Heart right ventricle (tissue), 16 donors: Measurements from ENCODE around the gene LAMA2. TPM values are rescaled to one million over a fixed set of nuclear protein-coding genes. Genes with fewer than 3 reads are reported as not detected.
A peak's percentile ranks its signal among the peaks of the same experiment; 100 is the strongest.

Experiments used
- ATAC-seq, 8 donors: fragments of 200-7000 bp; cut with Tn5 transposase; one replicate each; pipeline ENCODE4 v1.9.1; 2020; ENCODE audit warnings: mild to moderate bottlenecking in 8 of 8, moderate library complexity in 8 of 8, moderate number of reproducible peaks in 1 of 8
- DNase-seq, 2 donors: peaks; one replicate each; pipeline ENCODE4 v3.0.0-alpha.2; 2020
- H3K27ac ChIP-seq, 10 donors: fragments of 200-600 bp; sonication (generic) in 2 of 10; one replicate each; pipeline versions ENCODE4 v1.5.0 to v1.8.0; 2020 to 2022; ENCODE audit warnings: mild to moderate bottlenecking in 3 of 10
- H3K27me3 ChIP-seq, 7 donors: fragments of 200-600 bp; one replicate each; pipeline ENCODE4 v1.8.0; 2021 to 2022; ENCODE audit warnings: mild to moderate bottlenecking in 2 of 7
- H3K36me3 ChIP-seq, 9 donors: fragments of 200-600 bp; sonication (generic) in 1 of 9; one replicate each; pipeline versions ENCODE4 v1.5.0 to v1.8.0; 2020 to 2022; ENCODE audit warnings: mild to moderate bottlenecking in 2 of 9
- H3K4me1 ChIP-seq, 9 donors: fragments of 200-600 bp; sonication (generic) in 1 of 9; one replicate each; pipeline versions ENCODE4 v1.5.0 to v1.8.0; 2020 to 2022; ENCODE audit warnings: mild to moderate bottlenecking in 4 of 9
- H3K4me3 ChIP-seq, 10 donors: fragments of 200-600 bp; sonication (generic) in 2 of 10; one replicate each; pipeline versions ENCODE4 v1.5.0 to v1.8.0; 2020 to 2022; ENCODE audit warnings: mild to moderate bottlenecking in 7 of 10, moderate library complexity in 2 of 10
- H3K9me3 ChIP-seq, 11 donors: fragments of 200-600 bp in 10 of 11; sonication (generic) in 2 of 11; one replicate each; pipeline versions ENCODE4 v1.5.0 to v1.8.0; 2013 to 2022; ENCODE audit warnings: mild to moderate bottlenecking in 2 of 11, control low read depth in 1 of 11, moderate library complexity in 1 of 11
- WGBS, 2 donors: extraction: QIAGEN DNeasy Blood & Tissue Kit; methylation state at CpG; one replicate each; pipeline ENCODE4 v1.1.7; 2013; ENCODE audit warnings: inconsistent platforms in 1 of 2; 5-methylcytosine and 5-hydroxymethylcytosine counted together
- intact Hi-C, 10 donors: fragments of 100-400 bp; cut with DNase I; formaldehyde crosslinking; loops; one replicate each; pipeline versions ENCODE4 v1.11.1 to v1.14.2; 2022
- polyA plus RNA-seq, 2 donors: library from polyadenylated mRNA; stranded (reverse); fragments of 200-250 nt; gene quantifications; one replicate each; pipeline ENCODE4 v1.2.3, GENCODE V29; 2013
- total RNA-seq, 10 donors: library from RNA; stranded (reverse); fragmentation: NEBNext Ultra II Directional in 3 of 10; extraction: Animal tissue kit (Norgen Biotek cat#: 25700) in 3 of 10; gene quantifications; one replicate each; pipeline versions ENCODE4 v1.2.1 to v1.2.4, GENCODE V29; 2021 to 2023
- TF ChIP-seq, protein P1 (sequence below), 9 donors: fragments of 200-600 bp; sonication (generic) in 2 of 9; IDR thresholded peaks; one replicate each; pipeline versions ENCODE4 v1.5.0 to v1.8.0; 2021 to 2022; ENCODE audit warnings: antibody characterized with exemption in 9 of 9, mild to moderate bottlenecking in 5 of 9, moderate library complexity in 1 of 9
- donor health status: Arrhythmogenic right ventricular cardiomyopathy.
- donor health status: ischemic (EF 13 %, LVEDD 7.1; RV severe dilation, severe dysfunction).
- donor health status: healthy with polysubstance abuse.
- donor health status: DM: no; HTN: yes; CAD: no.
- donor health status: DM: no; HTN: no; CAD: no.
- donor health status: ischemic (EF 25% LVEDD 6.9; RV normal size, moderate dysfunction).
- donor health status: ischemic (EF 25% LVEDD 5.7; RV mildly dilated, moderate dysfunction).
- donor health status: healthy.
- donor health status: DM: yes; HTN: yes; CAD: no.
- donor health status: Ischemic cardiomyopathy.
- donor health status: ischemic (EF 35%, LVEDD 5.7; RV mildly dilated, moderate dysfunction).
- donor health status: nonischemic (EF 11% LVEDD 7.7; RV severe dilation, severe dysfunction).
- donor health status: DM: yes; HTN: yes; CAD: no.
- donor health status: PGD.
- donor health status: ischemic (EF 29% LVEDD 5.4; RV normal size, mild dysfunction).
- donor health status: nonischemic (EF 23%, LVEDD 6.1; RV moderate dilation, normal function).

Gene LAMA2
- total and polyA plus RNA-seq, 12 donors: 31.1 to 293 (median 223) TPM

DNA sequence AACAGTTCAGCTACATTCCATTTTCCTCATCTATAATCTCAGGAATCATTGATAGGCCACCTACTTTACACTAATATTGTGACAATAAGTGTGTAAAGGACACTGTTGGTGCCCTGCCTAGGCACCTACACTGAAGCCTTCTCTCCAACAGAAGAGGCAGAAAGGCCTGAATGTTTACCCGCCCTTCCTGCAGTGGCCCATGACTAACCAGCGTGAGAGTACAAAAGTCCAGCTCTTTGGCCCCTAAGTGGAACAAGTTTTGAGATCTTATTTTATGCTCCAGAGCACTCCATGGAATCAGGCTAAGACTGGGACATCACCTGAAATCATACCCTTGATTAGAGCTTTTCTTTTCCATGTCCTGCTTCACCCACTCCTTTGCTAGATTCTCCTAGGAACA, 467.3 kb downstream of the LAMA2 start:
- intact Hi-C loops: no loop called here
- WGBS, 2 donors: 93 to 94% methylated on average over 2 of the region's 2 CpGs

DNA sequence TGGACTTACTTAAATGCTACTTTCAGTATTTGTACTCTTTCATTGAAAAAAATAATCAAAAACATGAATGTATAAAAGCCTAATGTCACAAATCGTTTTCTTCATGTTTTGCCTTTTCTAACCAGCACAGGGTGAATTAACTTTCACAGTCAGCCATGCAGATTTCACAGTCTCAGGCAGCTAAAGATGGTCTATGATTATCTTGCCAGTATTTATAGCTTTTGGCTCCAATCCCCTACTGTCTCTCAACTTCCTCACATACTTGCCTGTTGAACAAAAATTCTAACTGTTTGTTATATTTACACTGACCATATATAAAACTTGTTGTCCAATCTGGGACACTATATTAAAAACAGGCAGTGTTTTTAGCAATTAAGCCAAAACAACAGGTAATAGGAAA, 468.9 kb downstream of the LAMA2 start:
- H3K27me3 ChIP-seq: no peaks in the 10 kb centered on the region
- H3K4me3 ChIP-seq: no peak overlapping the region
- H3K9me3 ChIP-seq: no peaks in the 10 kb centered on the region
- peaks cover 0 to 58% (median 38%) of the 10 kb centered on the region in 9 donors for H3K4me1 ChIP-seq
- TF ChIP-seq, protein P1, sequence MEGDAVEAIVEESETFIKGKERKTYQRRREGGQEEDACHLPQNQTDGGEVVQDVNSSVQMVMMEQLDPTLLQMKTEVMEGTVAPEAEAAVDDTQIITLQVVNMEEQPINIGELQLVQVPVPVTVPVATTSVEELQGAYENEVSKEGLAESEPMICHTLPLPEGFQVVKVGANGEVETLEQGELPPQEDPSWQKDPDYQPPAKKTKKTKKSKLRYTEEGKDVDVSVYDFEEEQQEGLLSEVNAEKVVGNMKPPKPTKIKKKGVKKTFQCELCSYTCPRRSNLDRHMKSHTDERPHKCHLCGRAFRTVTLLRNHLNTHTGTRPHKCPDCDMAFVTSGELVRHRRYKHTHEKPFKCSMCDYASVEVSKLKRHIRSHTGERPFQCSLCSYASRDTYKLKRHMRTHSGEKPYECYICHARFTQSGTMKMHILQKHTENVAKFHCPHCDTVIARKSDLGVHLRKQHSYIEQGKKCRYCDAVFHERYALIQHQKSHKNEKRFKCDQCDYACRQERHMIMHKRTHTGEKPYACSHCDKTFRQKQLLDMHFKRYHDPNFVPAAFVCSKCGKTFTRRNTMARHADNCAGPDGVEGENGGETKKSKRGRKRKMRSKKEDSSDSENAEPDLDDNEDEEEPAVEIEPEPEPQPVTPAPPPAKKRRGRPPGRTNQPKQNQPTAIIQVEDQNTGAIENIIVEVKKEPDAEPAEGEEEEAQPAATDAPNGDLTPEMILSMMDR (IDR thresholded peaks at IDR 0.05): no peak
- ATAC-seq (peak in 5 of 8 donors; percentile 19 to 56 (median 46)), DNase-seq (no peak)
- intact Hi-C loops: no loop called here
- peaks cover 0 to 68% (median 4%) of the 10 kb centered on the region in 9 donors for H3K36me3 ChIP-seq
- 17 to 22% methylated on average over 1 of the region's 1 CpG for WGBS, 2 donors
- H3K27ac ChIP-seq: peak overlapping the region in 9 of 10 donors; percentile 2 to 65 (median 53)

More for the DNA sequence above, 467.3 kb downstream of the LAMA2 start:
- H3K27ac ChIP-seq: peak overlapping the region in 4 of 10 donors; percentile 18 to 65 (median 26)
- H3K36me3 ChIP-seq: peaks cover 0 to 61% (median 4%) of the 10 kb centered on the region in 9 donors
- H3K9me3 ChIP-seq: no peaks in the 10 kb centered on the region
- no peak for ATAC-seq
- no peaks in the 10 kb centered on the region for H3K27me3 ChIP-seq
- H3K4me3 ChIP-seq: no peak overlapping the region
- no peak for DNase-seq
- TF ChIP-seq, protein P1 (IDR thresholded peaks at IDR 0.05): no peak
- H3K4me1 ChIP-seq: peaks cover 0 to 49% (median 31%) of the 10 kb centered on the region in 9 donors

DNA sequence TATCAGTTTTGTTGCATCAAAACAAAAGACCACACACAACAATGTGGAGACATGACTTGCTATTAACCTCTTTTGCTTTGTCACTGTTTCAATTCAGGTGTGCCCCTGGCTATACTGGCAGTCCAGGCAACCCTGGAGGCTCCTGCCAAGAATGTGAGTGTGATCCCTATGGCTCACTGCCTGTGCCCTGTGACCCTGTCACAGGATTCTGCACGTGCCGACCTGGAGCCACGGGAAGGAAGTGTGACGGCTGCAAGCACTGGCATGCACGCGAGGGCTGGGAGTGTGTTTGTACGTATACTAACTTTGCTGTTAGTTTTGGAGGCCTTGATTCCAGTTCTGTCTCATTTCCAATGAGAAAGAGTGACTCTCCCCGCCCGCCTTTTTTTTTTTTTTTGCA, 470.1 kb downstream of the LAMA2 start:
- TF ChIP-seq, protein P1 (IDR thresholded peaks at IDR 0.05): no peak
- H3K27ac ChIP-seq: peak overlapping the region in 7 of 10 donors; percentile 10 to 65 (median 56)
- no peaks in the 10 kb centered on the region for H3K9me3 ChIP-seq
- WGBS, 2 donors: 44 to 46% methylated on average over 9 of the region's 9 CpGs
- DNase-seq (peak; percentile 32 to 48), ATAC-seq (peak in 7 of 8 donors; percentile 55 to 85 (median 77))
- peaks cover 0 to 60% (median 37%) of the 10 kb centered on the region in 9 donors for H3K4me1 ChIP-seq
- peaks cover 0 to 80% (median 4%) of the 10 kb centered on the region in 9 donors for H3K36me3 ChIP-seq
- intact Hi-C loops: no loop called here
- no peaks in the 10 kb centered on the region for H3K27me3 ChIP-seq
- H3K4me3 ChIP-seq: no peak overlapping the region

DNA sequence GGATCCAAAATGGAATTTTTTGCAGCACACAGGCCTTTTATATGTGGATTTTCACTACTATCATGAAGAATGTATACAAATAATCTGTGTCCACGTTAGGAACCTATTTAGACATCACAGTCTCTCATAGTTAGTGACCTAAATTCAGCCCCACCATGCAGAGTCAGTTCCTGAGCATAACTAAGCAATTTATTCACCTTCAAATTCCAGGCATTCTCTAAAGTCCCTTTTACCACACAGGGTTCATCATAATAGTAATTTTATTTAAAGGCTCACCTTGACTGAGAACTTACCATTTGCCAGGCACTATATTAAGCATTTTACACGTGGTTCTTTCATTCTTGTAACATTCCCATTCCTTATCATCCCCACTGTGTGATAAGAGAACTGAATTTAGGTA, 473.2 kb downstream of the LAMA2 start:
- intact Hi-C loops: no loop called here
- peak in 1 of 8 donors; percentile 8 for ATAC-seq
- H3K4me1 ChIP-seq: peaks cover 0 to 50% (median 31%) of the 10 kb centered on the region in 9 donors
- WGBS, 2 donors: 16 to 30% methylated on average over 2 of the region's 2 CpGs
- H3K27ac ChIP-seq: peak overlapping the region in 5 of 10 donors; percentile 4 to 60 (median 30)
- peaks cover 0 to 78% (median 7%) of the 10 kb centered on the region in 9 donors for H3K36me3 ChIP-seq
- no peaks in the 10 kb centered on the region for H3K27me3 ChIP-seq
- no peak overlapping the region for H3K4me3 ChIP-seq
- no peak for DNase-seq
- no peaks in the 10 kb centered on the region for H3K9me3 ChIP-seq
- TF ChIP-seq, protein P1 (IDR thresholded peaks at IDR 0.05): no peak
